ENCODE measurements around the gene ZCCHC13. TPM values are rescaled to one million over a fixed set of nuclear protein-coding genes. Genes with fewer than 3 reads are reported as not detected.

The ZCCHC13 gene
- not detected in 2 replicates for total RNA-seq

DNA sequence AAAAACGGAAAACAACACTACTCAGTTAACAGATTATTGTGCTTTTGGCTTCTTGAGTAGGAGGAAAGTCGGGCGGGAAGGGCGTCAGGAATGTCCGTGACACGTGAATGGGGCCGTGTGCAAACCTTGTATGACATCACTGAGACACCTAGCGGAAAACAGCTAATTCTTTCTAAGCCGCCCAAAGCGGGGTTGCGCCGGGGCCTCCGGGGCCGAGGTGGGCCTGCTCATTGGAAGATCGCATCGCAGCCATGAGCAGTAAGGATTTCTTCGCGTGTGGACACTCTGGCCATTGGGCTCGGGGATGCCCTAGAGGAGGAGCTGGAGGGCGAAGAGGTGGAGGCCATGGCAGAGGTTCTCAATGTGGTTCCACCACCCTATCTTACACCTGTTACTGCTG, at the start of gene ZCCHC13:
TSS of gene ZCCHC13 (plus strand) at position 165 of the 400 bp plus-strand sequence. CDS start at position 252, 87 bp downstream.

Other genes starting within 250 kb of the ZCCHC13 start
- 2.1 and 3.6 TPM in 2 replicates for gene SLC16A2, start 117.3 kb downstream of the ZCCHC13 start, total RNA-seq

All from tracheal epithelial cell (primary cell).